Ishikawa (cell line): Measurements from ENCODE around the gene EIF2S1.

ENCODE experiments used
- CEBPB ChIP-seq: IDR thresholded peaks from 2 replicates; pipeline ENCODE4 v1.6.1; 2012
- CREB1 ChIP-seq: IDR thresholded peaks from 2 replicates; pipeline ENCODE4 v1.6.1; 2012; ENCODE audit warnings: low read depth
- EP300 ChIP-seq: IDR thresholded peaks from 2 replicates; pipeline ENCODE4 v1.6.1; 2012; ENCODE audit warnings: borderline replicate concordance
- FOXM1 ChIP-seq: IDR thresholded peaks from 2 replicates; pipeline ENCODE4 v1.6.1; 2012; ENCODE audit warnings: low read depth, borderline replicate concordance
- MAX ChIP-seq: IDR thresholded peaks from 2 replicates; pipeline ENCODE4 v1.6.1; 2012
- NFIC ChIP-seq: IDR thresholded peaks from 2 replicates; pipeline ENCODE4 v1.6.1; 2012
- RAD21 ChIP-seq: IDR thresholded peaks from 2 replicates; pipeline ENCODE4 v1.6.1; 2012; ENCODE audit warnings: low read depth
- TAF1 ChIP-seq: IDR thresholded peaks from 2 replicates; pipeline ENCODE4 v1.6.1; 2012; ENCODE audit warnings: low read depth, mild to moderate bottlenecking
- TCF12 ChIP-seq: IDR thresholded peaks from 2 replicates; pipeline ENCODE4 v1.6.1; 2012; ENCODE audit warnings: low read depth
- USF1 ChIP-seq: IDR thresholded peaks from 2 replicates; pipeline ENCODE4 v1.6.1; 2012
- YY1 ChIP-seq: IDR thresholded peaks from 2 replicates; pipeline ENCODE4 v1.6.1; 2012; ENCODE audit warnings: low read depth
- ZBTB7A ChIP-seq: IDR thresholded peaks from 2 replicates; pipeline ENCODE4 v1.6.1; 2012; ENCODE audit warnings: low read depth
- TF ChIP-seq, protein P1 (sequence below): IDR thresholded peaks from 2 replicates; pipeline ENCODE4 v1.6.1; 2012; ENCODE audit warnings: low read depth, mild to moderate bottlenecking

- TF ChIP-seq USF1 = no peak
- TF ChIP-seq MAX = no peak
- TF ChIP-seq, protein P1, sequence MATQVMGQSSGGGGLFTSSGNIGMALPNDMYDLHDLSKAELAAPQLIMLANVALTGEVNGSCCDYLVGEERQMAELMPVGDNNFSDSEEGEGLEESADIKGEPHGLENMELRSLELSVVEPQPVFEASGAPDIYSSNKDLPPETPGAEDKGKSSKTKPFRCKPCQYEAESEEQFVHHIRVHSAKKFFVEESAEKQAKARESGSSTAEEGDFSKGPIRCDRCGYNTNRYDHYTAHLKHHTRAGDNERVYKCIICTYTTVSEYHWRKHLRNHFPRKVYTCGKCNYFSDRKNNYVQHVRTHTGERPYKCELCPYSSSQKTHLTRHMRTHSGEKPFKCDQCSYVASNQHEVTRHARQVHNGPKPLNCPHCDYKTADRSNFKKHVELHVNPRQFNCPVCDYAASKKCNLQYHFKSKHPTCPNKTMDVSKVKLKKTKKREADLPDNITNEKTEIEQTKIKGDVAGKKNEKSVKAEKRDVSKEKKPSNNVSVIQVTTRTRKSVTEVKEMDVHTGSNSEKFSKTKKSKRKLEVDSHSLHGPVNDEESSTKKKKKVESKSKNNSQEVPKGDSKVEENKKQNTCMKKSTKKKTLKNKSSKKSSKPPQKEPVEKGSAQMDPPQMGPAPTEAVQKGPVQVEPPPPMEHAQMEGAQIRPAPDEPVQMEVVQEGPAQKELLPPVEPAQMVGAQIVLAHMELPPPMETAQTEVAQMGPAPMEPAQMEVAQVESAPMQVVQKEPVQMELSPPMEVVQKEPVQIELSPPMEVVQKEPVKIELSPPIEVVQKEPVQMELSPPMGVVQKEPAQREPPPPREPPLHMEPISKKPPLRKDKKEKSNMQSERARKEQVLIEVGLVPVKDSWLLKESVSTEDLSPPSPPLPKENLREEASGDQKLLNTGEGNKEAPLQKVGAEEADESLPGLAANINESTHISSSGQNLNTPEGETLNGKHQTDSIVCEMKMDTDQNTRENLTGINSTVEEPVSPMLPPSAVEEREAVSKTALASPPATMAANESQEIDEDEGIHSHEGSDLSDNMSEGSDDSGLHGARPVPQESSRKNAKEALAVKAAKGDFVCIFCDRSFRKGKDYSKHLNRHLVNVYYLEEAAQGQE = no peak
- no peak for TF ChIP-seq EP300
- TF ChIP-seq YY1 = no peak
- no peak for TF ChIP-seq TAF1
- no peak for TF ChIP-seq CREB1
- no peak for TF ChIP-seq CEBPB
- no peak for TF ChIP-seq RAD21
- TF ChIP-seq TCF12 = no peak
- TF ChIP-seq NFIC = no peak
- no peak for TF ChIP-seq ZBTB7A
- no peak for TF ChIP-seq FOXM1
Measured at GRCh38 chr14:67357969-67358354, 2.2 kb upstream of the EIF2S1 start.
